Vagina (tissue), 2 donors: Measurements from ENCODE around the gene MARCHF9.

ENCODE experiments used
- CTCF ChIP-seq, 3 experiments: fragments of 450-650 bp in 2 of 3; fragments of 200-600 bp in 1 of 3; sonication (generic) in 1 of 3; IDR thresholded peaks; one replicate each; pipeline ENCODE4 v1.5.1; 2017 to 2019; ENCODE audit warnings: antibody characterized with exemption in 3 of 3, mild to moderate bottlenecking in 2 of 3, moderate library complexity in 2 of 3
- POLR2A ChIP-seq, 2 donors: fragments of 450-650 bp; IDR thresholded peaks; one replicate each; pipeline ENCODE4 v1.6.1; 2017; ENCODE audit warnings: antibody characterized with exemption in 2 of 2, mild to moderate bottlenecking in 2 of 2, moderate library complexity in 2 of 2

DNA sequence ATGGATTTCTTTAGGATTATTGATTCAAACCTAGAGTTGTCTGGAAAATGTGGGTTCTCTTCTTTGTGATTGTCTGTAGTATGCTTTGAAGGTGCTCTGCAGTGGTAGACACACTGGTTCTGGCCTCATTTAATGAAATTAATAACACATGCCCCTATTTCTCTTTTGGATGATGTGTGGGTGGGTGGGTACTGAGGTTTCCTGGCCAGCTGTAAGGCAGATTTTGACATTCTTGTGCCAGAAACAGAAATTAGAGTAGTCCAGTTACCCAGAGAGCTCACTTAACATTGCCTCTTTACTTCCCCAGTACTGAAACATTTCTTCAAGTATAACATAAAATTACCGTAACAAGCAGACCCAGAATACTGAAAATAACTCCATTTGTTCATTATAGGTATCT lies 42.1 kb downstream of the MARCHF9 start:
- TF ChIP-seq CTCF (IDR thresholded peaks at IDR 0.05), result no peak
- no peak for TF ChIP-seq POLR2A (IDR thresholded peaks at IDR 0.05)
